ENCODE data around the gene PATJ. TPM values are rescaled to one million over a fixed set of nuclear protein-coding genes. Genes with fewer than 3 reads are reported as not detected.

PATJ gene
- total and polyA plus RNA-seq, 2 experiments from 2014 or later = 35.3 to 68.4 TPM

DNA sequence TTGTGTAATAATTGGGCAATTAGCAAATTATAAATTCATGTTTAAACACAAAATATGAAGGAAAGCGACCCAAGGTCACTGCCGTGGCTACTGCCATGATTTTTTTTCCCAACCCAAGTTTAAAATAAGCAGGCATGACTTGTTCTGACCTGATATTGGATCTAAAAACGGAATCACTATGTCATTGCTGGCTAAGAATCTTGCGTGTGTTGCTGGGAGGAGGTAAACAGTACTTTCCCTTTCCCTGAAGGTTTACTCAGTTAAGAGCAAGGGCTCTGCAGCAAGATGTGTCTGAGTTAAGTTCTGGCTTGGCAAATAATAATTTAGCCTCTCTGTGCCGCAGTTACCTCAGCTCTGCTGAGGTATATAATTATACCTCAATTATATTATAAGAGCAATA lies 326.7 kb downstream of the PATJ start:
- Mint-ChIP-seq H3K4me1 (peaks cover 13% of the 10 kb centered on the region), H3K9me3 (peaks cover 15% of the 10 kb centered on the region), H3K36me3 (ENCODE audit: low read depth) (peaks cover 28% of the 10 kb centered on the region), H3K4me3 (no peak overlapping the region), H3K27ac (no peak overlapping the region), H3K27me3 (ENCODE audit: insufficient read depth, low read depth, poor library complexity) (peaks cover 1% of the 10 kb centered on the region)
- no peak overlapping the region for H2AFZ ChIP-seq
- H3K4me3 ChIP-seq = no peak overlapping the region
- H3K9me2 ChIP-seq (ENCODE audit: insufficient read depth) = no peaks in the 10 kb centered on the region
- H3K4me2 ChIP-seq = no peak overlapping the region
- ATAC-seq (no peak), DNase-seq (ENCODE audit: low spot score) (no peak)
- H3K36me3 ChIP-seq (ENCODE audit: insufficient read depth) = no peaks in the 10 kb centered on the region; the same call in 1 of the 2 replicates
- TF ChIP-seq ZNF331 (CRISPR knock-in tag; IDR thresholded peaks at IDR 0.05; ENCODE audit: low read depth) (no peak), CREB1 (CRISPR knock-in tag; IDR thresholded peaks at IDR 0.05; ENCODE audit: low read depth) (no peak), EZH2 (IDR thresholded peaks at IDR 0.05; ENCODE audit: low read depth, unreplicated experiment) (no peak), JUNB (IDR thresholded peaks at IDR 0.05; ENCODE audit: unreplicated experiment) (no peak), STAT1 (IDR thresholded peaks at IDR 0.05; ENCODE audit: unreplicated experiment) (no peak), NANOG (IDR thresholded peaks at IDR 0.05; ENCODE audit: borderline replicate concordance) (no peak), ZNF114 (CRISPR knock-in tag; IDR thresholded peaks at IDR 0.05) (no peak), EZH2phosphoT487 (IDR thresholded peaks at IDR 0.05; ENCODE audit: unreplicated experiment) (no peak)
- TF ChIP-seq, protein P1, sequence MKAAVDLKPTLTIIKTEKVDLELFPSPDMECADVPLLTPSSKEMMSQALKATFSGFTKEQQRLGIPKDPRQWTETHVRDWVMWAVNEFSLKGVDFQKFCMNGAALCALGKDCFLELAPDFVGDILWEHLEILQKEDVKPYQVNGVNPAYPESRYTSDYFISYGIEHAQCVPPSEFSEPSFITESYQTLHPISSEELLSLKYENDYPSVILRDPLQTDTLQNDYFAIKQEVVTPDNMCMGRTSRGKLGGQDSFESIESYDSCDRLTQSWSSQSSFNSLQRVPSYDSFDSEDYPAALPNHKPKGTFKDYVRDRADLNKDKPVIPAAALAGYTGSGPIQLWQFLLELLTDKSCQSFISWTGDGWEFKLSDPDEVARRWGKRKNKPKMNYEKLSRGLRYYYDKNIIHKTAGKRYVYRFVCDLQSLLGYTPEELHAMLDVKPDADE (IDR thresholded peaks at IDR 0.05) = no peak
- TF ChIP-seq, protein P2, sequence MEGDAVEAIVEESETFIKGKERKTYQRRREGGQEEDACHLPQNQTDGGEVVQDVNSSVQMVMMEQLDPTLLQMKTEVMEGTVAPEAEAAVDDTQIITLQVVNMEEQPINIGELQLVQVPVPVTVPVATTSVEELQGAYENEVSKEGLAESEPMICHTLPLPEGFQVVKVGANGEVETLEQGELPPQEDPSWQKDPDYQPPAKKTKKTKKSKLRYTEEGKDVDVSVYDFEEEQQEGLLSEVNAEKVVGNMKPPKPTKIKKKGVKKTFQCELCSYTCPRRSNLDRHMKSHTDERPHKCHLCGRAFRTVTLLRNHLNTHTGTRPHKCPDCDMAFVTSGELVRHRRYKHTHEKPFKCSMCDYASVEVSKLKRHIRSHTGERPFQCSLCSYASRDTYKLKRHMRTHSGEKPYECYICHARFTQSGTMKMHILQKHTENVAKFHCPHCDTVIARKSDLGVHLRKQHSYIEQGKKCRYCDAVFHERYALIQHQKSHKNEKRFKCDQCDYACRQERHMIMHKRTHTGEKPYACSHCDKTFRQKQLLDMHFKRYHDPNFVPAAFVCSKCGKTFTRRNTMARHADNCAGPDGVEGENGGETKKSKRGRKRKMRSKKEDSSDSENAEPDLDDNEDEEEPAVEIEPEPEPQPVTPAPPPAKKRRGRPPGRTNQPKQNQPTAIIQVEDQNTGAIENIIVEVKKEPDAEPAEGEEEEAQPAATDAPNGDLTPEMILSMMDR (conservative IDR thresholded peaks at IDR 0.05; ENCODE audit: low read depth in 2 of 2) = no peak
- TF ChIP-seq, protein P3, sequence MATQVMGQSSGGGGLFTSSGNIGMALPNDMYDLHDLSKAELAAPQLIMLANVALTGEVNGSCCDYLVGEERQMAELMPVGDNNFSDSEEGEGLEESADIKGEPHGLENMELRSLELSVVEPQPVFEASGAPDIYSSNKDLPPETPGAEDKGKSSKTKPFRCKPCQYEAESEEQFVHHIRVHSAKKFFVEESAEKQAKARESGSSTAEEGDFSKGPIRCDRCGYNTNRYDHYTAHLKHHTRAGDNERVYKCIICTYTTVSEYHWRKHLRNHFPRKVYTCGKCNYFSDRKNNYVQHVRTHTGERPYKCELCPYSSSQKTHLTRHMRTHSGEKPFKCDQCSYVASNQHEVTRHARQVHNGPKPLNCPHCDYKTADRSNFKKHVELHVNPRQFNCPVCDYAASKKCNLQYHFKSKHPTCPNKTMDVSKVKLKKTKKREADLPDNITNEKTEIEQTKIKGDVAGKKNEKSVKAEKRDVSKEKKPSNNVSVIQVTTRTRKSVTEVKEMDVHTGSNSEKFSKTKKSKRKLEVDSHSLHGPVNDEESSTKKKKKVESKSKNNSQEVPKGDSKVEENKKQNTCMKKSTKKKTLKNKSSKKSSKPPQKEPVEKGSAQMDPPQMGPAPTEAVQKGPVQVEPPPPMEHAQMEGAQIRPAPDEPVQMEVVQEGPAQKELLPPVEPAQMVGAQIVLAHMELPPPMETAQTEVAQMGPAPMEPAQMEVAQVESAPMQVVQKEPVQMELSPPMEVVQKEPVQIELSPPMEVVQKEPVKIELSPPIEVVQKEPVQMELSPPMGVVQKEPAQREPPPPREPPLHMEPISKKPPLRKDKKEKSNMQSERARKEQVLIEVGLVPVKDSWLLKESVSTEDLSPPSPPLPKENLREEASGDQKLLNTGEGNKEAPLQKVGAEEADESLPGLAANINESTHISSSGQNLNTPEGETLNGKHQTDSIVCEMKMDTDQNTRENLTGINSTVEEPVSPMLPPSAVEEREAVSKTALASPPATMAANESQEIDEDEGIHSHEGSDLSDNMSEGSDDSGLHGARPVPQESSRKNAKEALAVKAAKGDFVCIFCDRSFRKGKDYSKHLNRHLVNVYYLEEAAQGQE (IDR thresholded peaks at IDR 0.05; ENCODE audit: unreplicated experiment) = no peak
- H3K27ac ChIP-seq (ENCODE audit: low read depth) = 0 out of 2 replicates have a peak overlapping the region, but pooled peaks have one; percentile 3
- 0 out of 2 replicates have a peak, but pooled peaks cover 2% of the 10 kb centered on the region for H3F3A ChIP-seq (replicated peaks; ENCODE audit: low read depth)
- H3K79me2 ChIP-seq (replicated peaks; ENCODE audit: insufficient read depth) = no peaks in the 10 kb centered on the region
- H3K4me1 ChIP-seq (ENCODE audit: insufficient read depth) = peaks cover 4% of the 10 kb centered on the region
- H3K27me3 ChIP-seq (ENCODE audit: insufficient read depth) = no peaks in the 10 kb centered on the region
- H4K20me1 ChIP-seq (replicated peaks; ENCODE audit: insufficient read depth) = no peaks in the 10 kb centered on the region
